NCI-H69 (cell line): Measurements from ENCODE around the gene SHANK2.
"Not testable (repeated sequence)": the region's sequence is repeated elsewhere in the genome, so short reads cannot be mapped to it uniquely, and the experiment has no call there.

ENCODE experiments used
- DNase-seq: peaks from one replicate; lab custom pipeline; 2025; lab: John Stamatoyannopoulos, UW

The SHANK2 gene

DNA sequence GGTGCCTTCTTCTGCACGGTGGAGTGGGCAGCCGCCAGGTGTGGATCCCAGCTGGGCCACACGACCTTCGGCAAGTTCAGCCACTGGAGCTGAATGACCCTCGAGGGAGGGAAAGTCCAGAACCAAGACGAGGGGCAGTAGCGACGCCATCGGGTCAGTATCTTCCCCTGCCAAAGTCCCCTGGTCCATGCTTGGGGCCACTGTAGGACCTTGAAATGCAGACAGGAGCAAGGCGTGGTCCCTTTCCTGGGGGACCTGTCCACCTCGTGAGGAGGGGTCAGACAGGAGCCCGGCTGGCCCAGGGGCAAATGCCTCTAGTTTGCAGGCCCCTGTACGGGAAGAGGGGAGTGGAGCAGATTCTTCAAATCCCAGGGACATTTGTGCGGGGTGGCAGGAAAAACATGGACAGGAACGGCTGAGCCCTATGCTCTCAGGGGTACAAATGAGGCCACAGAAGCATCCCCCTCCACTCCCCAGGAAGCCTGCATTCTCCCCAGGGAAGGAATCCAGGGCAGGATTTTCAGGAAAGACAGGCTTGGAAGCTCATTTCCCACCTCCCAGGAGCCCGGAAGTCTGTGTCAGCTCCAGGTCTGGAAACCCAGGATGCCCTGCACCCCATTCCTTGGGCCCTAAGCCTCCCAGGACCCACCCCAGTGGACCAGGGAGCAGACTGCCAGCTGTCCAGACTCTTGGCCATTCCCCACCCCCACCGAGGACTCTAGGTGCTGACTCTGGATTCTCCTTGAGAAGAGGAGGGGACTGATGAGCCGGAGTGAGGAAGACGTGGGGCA is 6.6 kb downstream of the SHANK2 start:
- DNase-seq = no peak

DNA sequence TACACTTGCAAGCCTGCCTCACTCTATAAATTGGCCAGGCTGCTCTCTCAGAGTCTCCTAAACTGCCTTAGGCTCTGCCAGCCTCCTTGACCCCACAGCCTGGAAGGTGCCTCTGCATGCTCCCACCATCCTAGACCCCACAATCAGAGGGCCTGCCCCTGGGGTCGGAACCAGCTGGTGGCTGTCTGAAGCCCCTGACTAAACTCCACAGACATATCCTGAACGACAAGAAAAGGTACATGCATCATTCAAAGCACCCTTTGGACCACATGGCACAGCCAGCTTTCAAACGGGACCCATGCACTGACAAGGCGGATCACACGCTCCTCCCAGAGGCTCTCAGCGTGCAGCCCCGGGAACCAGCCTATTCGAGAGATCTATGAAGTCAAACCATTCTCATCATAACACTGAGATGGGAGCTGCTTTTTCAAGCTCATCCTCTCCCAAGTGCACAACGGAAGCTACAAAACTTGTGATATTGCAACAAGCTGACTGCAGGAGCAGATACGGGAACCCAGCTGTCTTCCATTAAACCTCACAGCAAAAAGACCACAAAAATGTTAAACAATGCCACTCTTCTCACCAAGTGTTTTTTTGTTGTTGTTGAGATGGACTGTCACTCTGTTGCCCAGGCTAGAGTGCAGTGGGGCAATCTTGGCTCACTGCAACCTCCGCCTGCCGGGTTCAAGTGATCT is 8.1 kb downstream of the SHANK2 start:
- DNase-seq = no peak

- no peak for DNase-seq
Observed at GRCh38 chr11:71242391-71242790, 10.0 kb downstream of the SHANK2 start.

- no peak for DNase-seq
Observed at GRCh38 chr11:71241721-71242259, 10.6 kb downstream of the SHANK2 start.

DNA sequence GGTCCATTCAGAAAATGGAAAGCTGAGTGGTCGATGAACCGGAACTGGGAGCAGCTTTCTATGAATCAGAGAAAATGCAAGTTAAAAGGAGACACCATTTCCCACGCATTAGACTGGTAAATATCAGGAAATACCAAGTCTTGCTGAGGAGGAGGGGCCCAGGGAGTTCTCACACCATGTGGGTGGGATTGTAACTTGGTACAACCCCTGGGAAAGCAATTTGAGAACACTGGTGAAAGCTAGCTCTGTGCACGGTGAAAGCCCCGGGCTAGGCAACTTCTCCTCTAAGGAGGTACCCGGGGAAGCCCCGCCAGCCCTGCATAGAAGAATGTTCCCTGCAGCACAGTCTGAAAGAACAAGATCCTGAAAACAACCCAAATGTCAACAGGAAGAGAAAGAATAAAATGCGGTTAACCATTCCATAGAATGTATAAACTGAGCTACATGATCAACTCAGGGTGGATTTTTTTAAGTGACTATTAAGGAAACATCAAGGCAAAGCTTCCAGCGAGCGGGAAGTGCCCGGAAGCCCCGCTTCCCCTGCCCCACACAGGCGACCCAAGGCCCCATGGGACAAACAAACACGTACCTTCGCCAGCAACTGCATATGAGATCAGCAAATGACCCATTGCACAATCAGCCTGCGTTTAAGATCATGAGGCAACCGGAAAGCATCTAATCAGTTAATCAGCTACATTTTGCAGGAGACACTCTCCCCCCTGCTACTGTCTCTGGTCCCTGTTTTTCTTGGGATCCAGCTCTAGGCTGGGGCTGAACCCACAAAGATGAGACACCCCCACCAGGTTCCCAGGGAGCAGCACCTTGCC is 11.3 kb downstream of the SHANK2 start:
- DNase-seq = peak; percentile 14

DNA sequence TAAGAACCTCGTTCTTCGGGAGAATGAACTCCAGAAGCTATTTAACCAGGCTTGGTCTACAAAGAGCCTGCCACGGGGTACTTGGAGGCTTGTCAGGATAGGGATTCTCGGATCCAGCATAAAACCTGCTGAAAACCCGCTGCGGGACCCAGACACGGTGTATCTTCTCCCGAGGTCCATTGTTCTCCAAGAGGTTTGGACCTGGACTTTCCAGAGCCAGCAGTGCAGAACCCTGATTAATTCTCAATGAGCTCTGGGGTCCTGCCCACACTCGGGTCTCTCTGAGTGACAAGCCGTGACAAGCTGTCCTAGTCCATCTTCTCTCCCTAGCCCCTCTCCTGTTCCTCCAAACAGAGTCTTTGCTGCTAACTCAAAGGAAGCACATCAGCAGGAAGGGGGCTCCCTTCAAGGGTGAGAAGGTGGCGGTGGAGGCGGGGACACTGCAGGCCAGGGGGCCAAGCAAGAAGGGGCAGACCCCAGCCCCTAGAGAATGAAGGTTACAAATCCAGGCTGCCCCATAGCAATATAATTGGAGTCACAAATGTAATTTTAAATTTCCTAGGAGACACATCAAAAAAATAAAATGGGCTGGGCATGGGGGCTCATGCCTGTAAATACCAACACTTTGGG is 12.2 kb downstream of the SHANK2 start:
- DNase-seq = no peak

- DNase-seq = no peak
Observed at GRCh38 chr11:71239581-71239980, 12.8 kb downstream of the SHANK2 start.

GRCh38 chr11:71238941-71239340 is 13.4 kb downstream of the SHANK2 start:
- DNase-seq = no peak

GRCh38 chr11:71238285-71238875 is 14.0 kb downstream of the SHANK2 start:
- DNase-seq = no peak

DNA sequence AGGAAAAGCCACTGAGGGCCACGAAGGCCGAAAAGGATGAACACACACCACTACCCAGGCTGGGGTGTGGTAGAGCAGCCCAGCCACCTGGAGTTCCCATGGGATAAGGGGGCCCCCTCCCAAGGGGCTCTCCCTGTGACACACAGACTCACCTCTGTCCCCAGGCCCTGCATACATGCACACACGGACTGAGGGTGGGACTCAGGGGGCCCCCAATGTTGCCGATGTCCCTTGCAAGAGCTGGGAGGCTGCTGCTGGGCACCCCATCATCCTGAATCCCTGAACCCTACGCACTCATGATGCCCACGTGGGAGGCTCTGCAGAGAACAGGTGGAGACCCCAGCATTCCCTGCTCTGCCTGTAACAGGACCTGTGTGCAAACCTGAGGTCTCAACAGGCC is 14.5 kb downstream of the SHANK2 start:
- DNase-seq = no peak

DNA sequence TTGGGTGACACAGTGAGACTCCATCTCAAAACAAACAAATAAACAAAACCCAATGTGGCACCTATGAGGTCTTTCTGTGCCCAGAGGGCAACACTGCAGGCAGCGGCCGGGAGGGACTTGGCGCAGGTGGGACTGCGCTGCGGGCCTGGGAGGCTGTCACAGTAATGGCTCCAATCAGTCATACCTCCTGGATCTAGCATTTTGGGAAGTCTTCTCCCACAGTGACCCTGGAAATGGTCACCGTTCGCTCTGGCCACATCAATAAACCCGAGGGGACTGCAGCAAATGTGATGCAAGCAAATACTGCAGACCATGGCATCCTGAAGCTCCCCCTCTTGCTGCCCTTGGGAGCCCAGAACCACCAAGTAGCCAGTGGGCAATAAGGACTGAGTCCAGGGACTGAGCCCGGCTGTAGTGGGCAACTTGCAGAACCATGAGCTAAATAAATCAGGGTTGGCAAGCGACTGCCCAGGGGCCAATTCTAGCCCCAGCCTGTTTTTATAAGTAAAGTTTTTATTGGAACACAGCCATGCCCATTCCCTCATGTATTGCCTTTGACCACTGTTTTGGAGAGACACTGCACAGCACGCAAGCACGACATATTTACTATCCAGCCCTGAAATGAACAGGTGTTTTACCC is 15.4 kb downstream of the SHANK2 start:
- no peak for DNase-seq

DNA sequence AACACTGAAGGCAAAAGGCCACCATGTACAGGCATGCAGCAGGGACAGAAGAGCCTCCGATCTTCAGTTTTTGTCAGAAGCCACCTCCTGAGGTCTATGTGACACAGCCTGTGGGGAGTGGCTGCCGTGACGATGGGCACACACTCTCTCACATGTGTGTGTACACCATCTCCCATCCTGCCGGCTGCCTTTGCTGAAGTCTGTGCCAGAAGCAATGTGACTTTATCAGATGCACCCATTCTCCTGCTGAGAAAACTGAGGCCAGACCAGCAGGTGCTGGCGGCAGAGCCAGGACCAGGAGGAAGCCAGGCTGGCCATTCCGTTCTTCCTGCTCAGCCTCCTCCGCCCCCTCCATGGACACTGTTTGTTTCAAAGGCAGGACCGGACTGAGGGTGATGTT is 16.7 kb downstream of the SHANK2 start:
- DNase-seq = no peak

DNA sequence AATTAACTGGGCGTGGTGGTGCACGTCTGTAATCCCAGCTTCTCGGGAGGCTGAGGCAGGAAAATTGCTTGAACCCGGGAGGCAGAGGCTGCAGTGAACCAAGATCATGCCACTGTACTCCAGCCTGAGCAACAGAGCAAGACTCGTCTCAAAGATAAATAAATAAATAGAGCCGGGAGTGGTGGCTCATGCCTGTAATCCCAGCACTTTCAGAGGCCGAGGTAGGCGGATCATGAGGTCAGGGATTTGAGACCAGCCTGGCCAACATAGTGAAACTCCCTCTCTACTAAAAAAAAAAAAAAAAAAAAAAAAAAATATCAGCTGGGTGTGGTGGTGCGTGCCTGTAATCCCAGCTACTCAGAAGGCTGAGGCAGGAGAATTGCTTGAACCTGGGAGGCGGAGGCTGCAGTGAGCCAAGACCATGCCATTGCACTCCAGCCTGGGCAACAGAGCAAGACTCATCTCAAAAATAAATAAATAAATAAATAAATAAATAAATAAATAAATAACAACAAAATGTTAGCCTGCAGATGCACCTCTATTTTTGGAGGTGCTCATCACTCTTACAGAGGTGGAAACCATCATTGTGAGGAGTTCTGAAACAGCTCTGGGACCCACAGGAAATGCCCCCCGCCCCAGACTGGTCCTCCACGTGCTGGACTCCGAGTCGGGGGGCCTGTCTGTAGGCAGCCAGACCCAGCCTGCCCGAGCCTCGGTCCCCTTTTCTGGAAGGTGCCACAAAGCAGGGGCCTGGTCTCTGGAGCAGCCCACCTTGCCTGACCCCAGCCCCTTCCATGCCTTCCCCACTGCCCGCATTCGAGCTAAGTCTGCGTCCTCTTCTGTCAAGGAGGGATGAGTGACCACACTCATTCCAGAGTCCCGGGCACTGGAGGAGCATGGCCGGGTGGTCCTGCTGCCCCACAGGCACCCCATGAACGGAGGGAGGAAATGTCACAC is 18.2 kb downstream of the SHANK2 start:
- DNase-seq = not testable (repeated sequence)

DNA sequence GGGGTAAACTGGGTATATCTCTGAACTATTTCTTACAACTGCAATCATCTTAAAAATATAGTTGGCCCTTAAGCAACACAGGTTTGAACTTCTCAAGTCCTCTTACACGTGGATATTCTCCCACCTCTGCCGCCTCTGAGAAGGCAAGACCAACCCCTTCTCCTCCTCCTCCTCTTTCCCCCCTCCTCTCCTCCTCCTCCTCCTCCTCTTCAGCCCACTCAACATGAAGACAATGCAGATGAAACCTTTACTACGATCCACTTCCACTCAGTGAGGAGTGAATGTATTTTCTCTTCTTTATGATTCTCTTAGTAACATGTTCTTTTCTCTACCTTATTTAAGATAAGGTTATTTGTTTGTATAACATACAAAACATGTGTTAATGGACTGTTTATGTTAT is 20.0 kb downstream of the SHANK2 start:
- no peak for DNase-seq

DNA sequence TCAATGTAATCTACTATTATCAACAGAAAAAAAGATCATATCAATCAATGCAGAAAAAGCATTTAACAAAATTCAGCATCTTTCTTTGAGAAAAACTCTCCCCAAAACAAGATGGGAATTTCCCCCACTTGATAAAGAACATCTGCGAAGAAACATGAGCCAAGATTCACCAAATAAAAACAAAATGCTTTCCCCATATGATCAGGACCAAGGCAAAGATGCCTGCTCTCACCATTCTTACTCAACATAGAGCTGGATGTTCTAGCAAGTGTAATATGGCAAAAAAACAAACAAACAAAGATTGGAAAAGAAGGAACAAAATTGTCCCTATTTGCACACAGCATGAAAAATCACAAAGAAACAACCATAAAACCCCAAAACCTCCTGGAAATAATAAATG is 23.4 kb downstream of the SHANK2 start:
- DNase-seq = no peak

DNA sequence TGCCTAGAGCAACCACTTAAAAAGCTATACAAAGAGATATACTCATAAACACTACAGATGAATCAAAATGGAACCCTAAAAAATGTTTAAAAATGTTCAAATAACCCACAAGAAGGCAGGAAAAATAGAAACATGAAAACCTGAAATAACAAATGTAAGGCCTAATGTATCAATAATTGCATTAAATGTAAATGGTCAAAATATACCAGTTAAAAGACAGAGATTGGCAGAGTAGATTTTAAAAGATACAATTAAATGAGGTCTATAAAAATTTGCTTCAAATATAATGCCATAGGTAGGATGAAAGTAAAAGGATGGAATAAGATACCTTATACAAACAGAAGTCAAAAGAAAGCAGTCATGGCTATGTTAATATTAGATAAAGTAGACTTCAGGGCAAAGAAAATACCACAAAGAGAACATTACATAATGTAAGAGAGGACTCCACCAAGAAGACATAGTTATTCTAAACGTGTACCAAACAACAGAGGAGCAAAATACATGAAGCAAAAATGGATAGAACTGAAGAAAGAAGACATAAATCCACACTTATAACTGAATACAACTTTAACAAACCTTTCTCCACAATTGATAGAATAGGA is 25.2 kb downstream of the SHANK2 start:
- no peak for DNase-seq

- no peak for DNase-seq
Observed at GRCh38 chr11:71223671-71224660, 28.4 kb downstream of the SHANK2 start.

DNA sequence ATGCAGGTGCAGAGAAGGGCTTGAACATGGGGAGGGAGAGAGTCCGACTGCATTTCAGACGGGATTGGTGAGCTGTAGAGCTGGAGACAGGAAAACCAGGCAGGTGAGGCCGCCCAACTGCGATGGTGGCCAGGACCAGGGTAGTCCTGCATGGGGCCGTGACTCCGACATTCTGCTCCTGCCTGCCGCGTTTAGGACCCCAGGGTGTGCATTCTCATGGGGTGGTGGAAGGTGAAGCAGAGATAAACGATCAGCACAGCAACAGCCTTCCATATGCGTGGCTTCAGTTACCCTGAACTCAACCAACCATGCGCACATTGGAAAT is 29.3 kb downstream of the SHANK2 start:
- DNase-seq = no peak
